Ascending aorta (tissue), 2 donors: Measurements from ENCODE around the gene E2F4. TPM values are rescaled to one million over a fixed set of nuclear protein-coding genes. Genes with fewer than 3 reads are reported as not detected.
A peak's percentile ranks its signal among the peaks of the same experiment; 100 is the strongest.

Experiments used
- DNase-seq, 2 donors: peaks; one replicate each; pipeline ENCODE4 v3.0.0-alpha.2; 2019; ENCODE audit warnings: low spot score in 2 of 2
- H3K27ac ChIP-seq, 2 donors: fragments of 200-600 bp; sonication (generic); one replicate each; pipeline ENCODE4 v1.5.1; 2016 to 2017; ENCODE audit warnings: mild to moderate bottlenecking in 1 of 2
- H3K27me3 ChIP-seq: fragments of 200-600 bp; sonication (generic); one replicate; pipeline ENCODE4 v1.5.1; 2017
- H3K36me3 ChIP-seq, 2 donors: fragments of 200-600 bp; sonication (generic); one replicate each; pipeline ENCODE4 v1.5.1; 2016
- H3K4me1 ChIP-seq, 2 donors: fragments of 200-600 bp; sonication (generic); one replicate each; pipeline ENCODE4 v1.5.1; 2016 to 2017; ENCODE audit warnings: mild to moderate bottlenecking in 1 of 2
- H3K4me3 ChIP-seq, 2 donors: fragments of 200-600 bp; sonication (generic); one replicate each; pipeline ENCODE4 v1.5.1; 2016 to 2017; ENCODE audit warnings: mild to moderate bottlenecking in 1 of 2
- H3K9me3 ChIP-seq, 2 donors: fragments of 200-600 bp; sonication (generic); one replicate each; pipeline ENCODE4 v1.5.1; 2016
- intact Hi-C: fragments of 100-400 bp; cut with DNase I; formaldehyde crosslinking; loops from one replicate; pipeline ENCODE4 v1.15.1; 2023
- total RNA-seq: library from RNA; depleted of rRNA; stranded (reverse); fragments of >200 nt; gene quantifications from one replicate; pipeline ENCODE4 v1.1.0, GENCODE V29; 2016
- TF ChIP-seq, protein P1 (sequence below), 3 experiments: fragments of 200-600 bp in 2 of 3; fragments of 450-650 bp in 1 of 3; sonication (generic) in 2 of 3; IDR thresholded peaks; one replicate each; pipeline ENCODE4 v1.5.1; 2016 to 2019; ENCODE audit warnings: antibody characterized with exemption in 3 of 3, mild to moderate bottlenecking in 1 of 3, moderate library complexity in 1 of 3

E2F4 gene
- total RNA-seq, 1 donor from 2014 or later = 114 TPM

DNA sequence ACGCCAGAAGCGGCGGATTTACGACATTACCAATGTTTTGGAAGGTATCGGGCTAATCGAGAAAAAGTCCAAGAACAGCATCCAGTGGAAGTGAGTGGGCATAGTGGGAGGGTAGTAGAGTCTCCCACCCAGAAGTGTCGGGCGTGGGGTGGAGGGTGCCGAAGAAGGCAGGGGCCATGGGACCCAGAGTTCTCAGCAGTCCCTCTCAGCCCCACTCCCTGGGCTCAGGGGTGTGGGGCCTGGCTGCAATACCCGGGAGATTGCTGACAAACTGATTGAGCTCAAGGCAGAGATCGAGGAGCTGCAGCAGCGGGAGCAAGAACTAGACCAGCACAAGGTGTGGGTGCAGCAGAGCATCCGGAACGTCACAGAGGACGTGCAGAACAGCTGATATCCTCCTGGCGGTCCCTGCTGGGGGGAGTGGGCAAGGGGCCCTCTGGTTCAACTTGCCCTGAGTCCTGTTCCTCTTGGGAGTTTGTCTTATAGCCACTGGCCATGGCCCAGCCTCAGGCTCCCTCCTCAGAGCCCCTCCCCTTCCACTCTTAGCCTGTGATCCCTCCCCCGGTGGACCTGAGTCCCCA, 916 bp downstream of the E2F4 start:
- Histone ChIP-seq H3K9me3 (no peaks in the 10 kb centered on the region), H3K4me3 (peak overlapping the region; percentile 93 to 99), H3K4me1 (peaks cover 13 to 14% of the 10 kb centered on the region in 2 donors), H3K36me3 (peaks cover 35 to 38% of the 10 kb centered on the region in 2 donors), H3K27ac (peak overlapping the region; percentile 79 to 87), H3K27me3 (no peaks in the 10 kb centered on the region)
- intact Hi-C loops = loop anchor here (2.0 kb wide), 1 partner anchor 34 kb away; the partner anchor contains the start of gene TMEM208
- no peak for DNase-seq
- TF ChIP-seq, protein P1, sequence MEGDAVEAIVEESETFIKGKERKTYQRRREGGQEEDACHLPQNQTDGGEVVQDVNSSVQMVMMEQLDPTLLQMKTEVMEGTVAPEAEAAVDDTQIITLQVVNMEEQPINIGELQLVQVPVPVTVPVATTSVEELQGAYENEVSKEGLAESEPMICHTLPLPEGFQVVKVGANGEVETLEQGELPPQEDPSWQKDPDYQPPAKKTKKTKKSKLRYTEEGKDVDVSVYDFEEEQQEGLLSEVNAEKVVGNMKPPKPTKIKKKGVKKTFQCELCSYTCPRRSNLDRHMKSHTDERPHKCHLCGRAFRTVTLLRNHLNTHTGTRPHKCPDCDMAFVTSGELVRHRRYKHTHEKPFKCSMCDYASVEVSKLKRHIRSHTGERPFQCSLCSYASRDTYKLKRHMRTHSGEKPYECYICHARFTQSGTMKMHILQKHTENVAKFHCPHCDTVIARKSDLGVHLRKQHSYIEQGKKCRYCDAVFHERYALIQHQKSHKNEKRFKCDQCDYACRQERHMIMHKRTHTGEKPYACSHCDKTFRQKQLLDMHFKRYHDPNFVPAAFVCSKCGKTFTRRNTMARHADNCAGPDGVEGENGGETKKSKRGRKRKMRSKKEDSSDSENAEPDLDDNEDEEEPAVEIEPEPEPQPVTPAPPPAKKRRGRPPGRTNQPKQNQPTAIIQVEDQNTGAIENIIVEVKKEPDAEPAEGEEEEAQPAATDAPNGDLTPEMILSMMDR (IDR thresholded peaks at IDR 0.05) = no peak

GRCh38 chr16:67193536-67193935, 1.6 kb downstream of the E2F4 start:
- H3K4me3 ChIP-seq = peak overlapping the region; percentile 93 to 99
- intact Hi-C loops = loop anchor here (2.0 kb wide), 1 partner anchor 33 kb away; the partner anchor contains the start of gene TMEM208
- peaks cover 13 to 14% of the 10 kb centered on the region in 2 donors for H3K4me1 ChIP-seq

GRCh38 chr16:67194260-67194659, 2.3 kb downstream of the E2F4 start:
- Histone ChIP-seq H3K27ac (no peak overlapping the region), H3K4me1 (peaks cover 14 to 16% of the 10 kb centered on the region in 2 donors), H3K27me3 (no peaks in the 10 kb centered on the region), H3K36me3 (peaks cover 40 to 44% of the 10 kb centered on the region in 2 donors), H3K4me3 (no peak overlapping the region), H3K9me3 (no peaks in the 10 kb centered on the region)
- intact Hi-C loops = no loop called here
- no peak for DNase-seq
- TF ChIP-seq, protein P1 (IDR thresholded peaks at IDR 0.05) = no peak

More at GRCh38 chr16:67193536-67193935, 1.6 kb downstream of the E2F4 start:
- TF ChIP-seq, protein P1 (IDR thresholded peaks at IDR 0.05) = no peak
- Histone ChIP-seq H3K27ac (no peak overlapping the region), H3K27me3 (no peaks in the 10 kb centered on the region), H3K9me3 (no peaks in the 10 kb centered on the region), H3K36me3 (peaks cover 40 to 44% of the 10 kb centered on the region in 2 donors)
- DNase-seq = no peak

DNA sequence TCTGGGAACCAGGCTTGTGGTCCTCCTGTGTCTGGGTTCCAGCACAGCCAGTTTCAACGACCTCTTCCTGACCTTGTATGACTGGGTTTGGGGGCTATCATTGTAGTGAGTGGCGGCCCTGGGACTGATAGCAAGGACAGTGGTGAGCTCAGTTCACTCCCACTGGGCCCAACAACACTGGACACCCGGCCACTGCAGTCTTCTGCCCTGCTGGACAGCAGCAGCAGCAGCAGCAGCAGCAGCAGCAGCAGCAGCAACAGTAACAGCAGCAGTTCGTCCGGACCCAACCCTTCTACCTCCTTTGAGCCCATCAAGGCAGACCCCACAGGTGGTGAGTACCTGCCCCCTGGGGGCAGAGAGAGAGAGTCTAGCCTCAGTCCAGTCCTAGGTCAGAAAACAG, 3.7 kb downstream of the E2F4 start:
- intact Hi-C loops = no loop called here
- Histone ChIP-seq H3K4me1 (peaks cover 14 to 16% of the 10 kb centered on the region in 2 donors), H3K36me3 (peaks cover 40 to 46% of the 10 kb centered on the region in 2 donors), H3K9me3 (no peaks in the 10 kb centered on the region), H3K27ac (no peak overlapping the region), H3K27me3 (no peaks in the 10 kb centered on the region), H3K4me3 (no peak overlapping the region)
- TF ChIP-seq, protein P1 (IDR thresholded peaks at IDR 0.05) = no peak
- no peak for DNase-seq

GRCh38 chr16:67196881-67197280, 4.9 kb downstream of the E2F4 start:
- intact Hi-C loops = no loop called here
- TF ChIP-seq, protein P1 (IDR thresholded peaks at IDR 0.05) = no peak
- no peak overlapping the region for H3K27ac ChIP-seq

More at GRCh38 chr16:67196881-67197280, 4.9 kb downstream of the E2F4 start:
- H3K27me3 ChIP-seq = no peaks in the 10 kb centered on the region
- peaks cover 46 to 55% of the 10 kb centered on the region in 2 donors for H3K36me3 ChIP-seq
- no peak for DNase-seq
- peaks cover 14 to 16% of the 10 kb centered on the region in 2 donors for H3K4me1 ChIP-seq
- no peaks in the 10 kb centered on the region for H3K9me3 ChIP-seq
- no peak overlapping the region for H3K4me3 ChIP-seq
